ENCODE measurements around the gene CAMK2A. TPM values are rescaled to one million over a fixed set of nuclear protein-coding genes. Genes with fewer than 3 reads are reported as not detected.
A peak's percentile ranks its signal among the peaks of the same experiment; 100 is the strongest.

The CAMK2A gene
- total and polyA plus RNA-seq, 9 donors = 0.12 to 1.3 (median 0.62) TPM

GRCh38 chr5:150245111-150245789, 44.3 kb downstream of the CAMK2A start:
- intact Hi-C loops (cut with DNase I) = no loop called here
- Histone ChIP-seq H3K36me3 (no peaks in the 10 kb centered on the region), H3K27ac (peak overlapping the region in 1 of 2 donors; percentile 27), H3K9me3 (no peaks in the 10 kb centered on the region), H3K4me1 (ENCODE audit: insufficient read depth) (peaks cover 2% of the 10 kb centered on the region), H3K4me3 (peak overlapping the region; percentile 4), H3K27me3 (no peaks in the 10 kb centered on the region)
- no peak for TF ChIP-seq EP300 (IDR thresholded peaks at IDR 0.05)
- no peak for TF ChIP-seq CTCF (IDR thresholded peaks at IDR 0.05)
- no peak for TF ChIP-seq POLR2A (IDR thresholded peaks at IDR 0.05)
- 48 to 54% (median 53%) methylated on average over 18 of the region's 18 CpGs for WGBS, 3 donors
- peak in 4 of 5 donors; percentile 24 to 67 (median 43) for DNase-seq

GRCh38 chr5:150244209-150244608, 45.4 kb downstream of the CAMK2A start:
- Histone ChIP-seq H3K4me1 (ENCODE audit: insufficient read depth) (peaks cover 2% of the 10 kb centered on the region), H3K27me3 (no peaks in the 10 kb centered on the region), H3K36me3 (no peaks in the 10 kb centered on the region), H3K27ac (no peak overlapping the region), H3K9me3 (no peaks in the 10 kb centered on the region), H3K4me3 (no peak overlapping the region)
- 66 to 75% (median 69%) methylated on average over 7 of the region's 7 CpGs for WGBS, 3 donors
- DNase-seq = no peak
- intact Hi-C loops (cut with DNase I) = no loop called here
- TF ChIP-seq POLR2A (IDR thresholded peaks at IDR 0.05) = no peak

GRCh38 chr5:150243590-150243989, 46.0 kb downstream of the CAMK2A start:
- H3K4me3 ChIP-seq = no peak overlapping the region
- peaks cover 2% of the 10 kb centered on the region for H3K4me1 ChIP-seq (ENCODE audit: insufficient read depth)
- H3K9me3 ChIP-seq = no peaks in the 10 kb centered on the region
- H3K36me3 ChIP-seq = no peaks in the 10 kb centered on the region
- WGBS, 3 donors = 72 to 87% (median 81%) methylated on average over 4 of the region's 4 CpGs
- H3K27me3 ChIP-seq = no peaks in the 10 kb centered on the region
- intact Hi-C loops (cut with DNase I) = no loop called here
- no peak overlapping the region for H3K27ac ChIP-seq
- no peak for DNase-seq
- TF ChIP-seq POLR2A (IDR thresholded peaks at IDR 0.05) (no peak), CTCF (IDR thresholded peaks at IDR 0.05) (no peak), EP300 (IDR thresholded peaks at IDR 0.05) (no peak)

- no peak overlapping the region for H3K4me3 ChIP-seq
- no peak for DNase-seq
- TF ChIP-seq EP300 (IDR thresholded peaks at IDR 0.05) (no peak), POLR2A (IDR thresholded peaks at IDR 0.05) (no peak)
- peaks cover 2% of the 10 kb centered on the region for H3K4me1 ChIP-seq (ENCODE audit: insufficient read depth)
- WGBS, 3 donors = 92% methylated on average over 11 of the region's 11 CpGs
- H3K9me3 ChIP-seq = no peaks in the 10 kb centered on the region
- no peak overlapping the region for H3K27ac ChIP-seq
- H3K27me3 ChIP-seq = no peaks in the 10 kb centered on the region
- intact Hi-C loops (cut with DNase I) = no loop called here
- no peaks in the 10 kb centered on the region for H3K36me3 ChIP-seq
These were observed 47.2 kb downstream of the CAMK2A start for GRCh38 chr5:150242251-150242894.

- WGBS, 3 donors = 72 to 77% (median 77%) methylated on average over 14 of the region's 14 CpGs
- Histone ChIP-seq H3K27ac (no peak overlapping the region), H3K4me1 (ENCODE audit: insufficient read depth) (peaks cover 2% of the 10 kb centered on the region), H3K9me3 (no peaks in the 10 kb centered on the region), H3K4me3 (no peak overlapping the region), H3K36me3 (no peaks in the 10 kb centered on the region), H3K27me3 (no peaks in the 10 kb centered on the region)
- TF ChIP-seq CTCF (IDR thresholded peaks at IDR 0.05) (no peak), POLR2A (IDR thresholded peaks at IDR 0.05) (no peak), EP300 (IDR thresholded peaks at IDR 0.05) (no peak)
- intact Hi-C loops (cut with DNase I) = no loop called here
- DNase-seq = no peak
These were observed 48.0 kb downstream of the CAMK2A start for GRCh38 chr5:150241298-150242160.
